Measurements from ENCODE around the gene IL2.

The IL2 gene

GRCh38 chr4:122458625-122459024, 2.1 kb upstream of the IL2 start:
- TF ChIP-seq CTCF (IDR thresholded peaks at IDR 0.05; ENCODE audit: low read depth, low read length) (no peak), EZH2phosphoT487 (IDR thresholded peaks at IDR 0.05; ENCODE audit: low read depth) (no peak)
- no peaks in the 10 kb centered on the region for H4K20me1 ChIP-seq (ENCODE audit: insufficient read depth, low read length)
- no peaks in the 10 kb centered on the region for H3K9me3 ChIP-seq (ENCODE audit: insufficient read depth, low read length)
- no peaks in the 10 kb centered on the region for H3K36me3 ChIP-seq (replicated peaks; ENCODE audit: low read depth, low read length)
- H3K27ac ChIP-seq (ENCODE audit: low read length), result peak overlapping the region; percentile 79
- H3K27me3 ChIP-seq (ENCODE audit: low read depth, low read length), result no peaks in the 10 kb centered on the region
- H3K4me3 ChIP-seq (ENCODE audit: low read length), result peak overlapping the region; percentile 73
- peak overlapping the region; percentile 67 for H3K9ac ChIP-seq (ENCODE audit: low read length)
- H2AFZ ChIP-seq (ENCODE audit: low read depth, low read length), result peak overlapping the region; percentile 79
- peak overlapping the region; percentile 93 for H3K4me2 ChIP-seq (ENCODE audit: low read length)
- H3K4me1 ChIP-seq (ENCODE audit: low read length), result peaks cover 49% of the 10 kb centered on the region
- H3K79me2 ChIP-seq (ENCODE audit: low read length), result no peaks in the 10 kb centered on the region

- no peak for TF ChIP-seq CTCF (IDR thresholded peaks at IDR 0.05; ENCODE audit: low read depth, low read length)
- TF ChIP-seq EZH2phosphoT487 (IDR thresholded peaks at IDR 0.05; ENCODE audit: low read depth), result no peak
- Histone ChIP-seq H3K4me2 (ENCODE audit: low read length) (peak overlapping the region; percentile 78), H3K27ac (ENCODE audit: low read length) (peak overlapping the region; percentile 83), H3K4me1 (ENCODE audit: low read length) (peaks cover 68% of the 10 kb centered on the region), H3K79me2 (ENCODE audit: low read length) (no peaks in the 10 kb centered on the region), H3K9me3 (ENCODE audit: insufficient read depth, low read length) (no peaks in the 10 kb centered on the region), H3K27me3 (ENCODE audit: low read depth, low read length) (no peaks in the 10 kb centered on the region), H3K4me3 (ENCODE audit: low read length) (peak overlapping the region; percentile 57), H2AFZ (ENCODE audit: low read depth, low read length) (peak overlapping the region; percentile 75), H4K20me1 (ENCODE audit: insufficient read depth, low read length) (no peaks in the 10 kb centered on the region), H3K9ac (ENCODE audit: low read length) (peak overlapping the region; percentile 53), H3K36me3 (replicated peaks; ENCODE audit: low read depth, low read length) (no peaks in the 10 kb centered on the region)
Measured at GRCh38 chr4:122453384-122453995, 3.0 kb downstream of the IL2 start.

DNA sequence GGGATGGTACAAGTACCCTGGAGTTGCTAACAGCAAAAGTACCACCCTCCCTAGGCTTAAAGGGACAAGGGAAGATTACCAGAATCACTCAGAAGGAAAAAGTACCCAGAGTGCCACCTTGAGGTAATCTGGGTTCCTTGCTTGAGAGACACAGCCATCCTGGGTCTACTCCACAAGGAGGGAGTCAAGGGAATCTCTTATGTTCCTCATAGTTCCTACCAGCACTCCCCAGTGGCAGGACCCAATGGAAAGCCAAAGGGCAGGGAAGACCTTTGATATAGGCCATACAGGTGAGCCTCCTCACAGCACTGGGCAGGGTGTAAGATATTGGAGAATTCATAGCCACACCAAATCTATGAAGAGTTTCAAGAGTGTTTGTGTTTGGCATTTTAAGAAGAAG, 5.7 kb downstream of the IL2 start:
- no peaks in the 10 kb centered on the region for H4K20me1 ChIP-seq (ENCODE audit: insufficient read depth, low read length)
- no peaks in the 10 kb centered on the region for H3K36me3 ChIP-seq (replicated peaks; ENCODE audit: low read depth, low read length)

DNA sequence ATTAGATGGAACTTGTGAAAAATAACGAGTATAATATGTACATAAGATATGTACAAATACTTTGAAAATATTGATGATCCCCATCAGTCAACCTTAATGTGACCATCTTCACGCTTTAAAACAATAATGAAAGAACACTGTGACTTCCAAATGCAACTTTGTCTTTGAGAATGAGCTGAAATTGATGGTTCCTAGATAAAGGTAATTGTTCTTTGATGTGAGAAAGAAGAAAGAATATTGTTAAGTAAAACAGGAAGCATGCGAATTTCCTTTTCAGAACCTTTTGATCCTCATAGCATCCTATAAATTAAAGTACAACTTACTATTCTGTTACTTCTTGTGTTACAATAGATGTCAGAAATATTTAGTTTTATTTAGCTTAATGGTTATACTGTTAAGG, 22.2 kb downstream of the IL2 start:
- Histone ChIP-seq H3K9ac (ENCODE audit: low read length) (no peak overlapping the region), H2AFZ (ENCODE audit: low read depth, low read length) (0 out of 2 replicates have a peak overlapping the region, but pooled peaks have one; percentile 5), H3K36me3 (replicated peaks; ENCODE audit: low read depth, low read length) (no peaks in the 10 kb centered on the region), H4K20me1 (ENCODE audit: insufficient read depth, low read length) (no peaks in the 10 kb centered on the region), H3K79me2 (ENCODE audit: low read length) (no peaks in the 10 kb centered on the region), H3K27me3 (ENCODE audit: low read depth, low read length) (no peaks in the 10 kb centered on the region), H3K27ac (ENCODE audit: low read length) (no peak overlapping the region), H3K4me2 (ENCODE audit: low read length) (no peak overlapping the region), H3K4me1 (ENCODE audit: low read length) (no peaks in the 10 kb centered on the region; the same call in 1 of the 2 replicates), H3K4me3 (ENCODE audit: low read length) (no peak overlapping the region), H3K9me3 (ENCODE audit: insufficient read depth, low read length) (no peaks in the 10 kb centered on the region)
- no peak for TF ChIP-seq EZH2phosphoT487 (IDR thresholded peaks at IDR 0.05; ENCODE audit: low read depth)
- no peak for TF ChIP-seq CTCF (IDR thresholded peaks at IDR 0.05; ENCODE audit: low read depth, low read length)

More for the DNA sequence above, 5.7 kb downstream of the IL2 start:
- Histone ChIP-seq H3K27ac (ENCODE audit: low read length) (no peak overlapping the region), H3K4me2 (ENCODE audit: low read length) (no peak overlapping the region), H3K27me3 (ENCODE audit: low read depth, low read length) (no peaks in the 10 kb centered on the region), H3K79me2 (ENCODE audit: low read length) (no peaks in the 10 kb centered on the region), H2AFZ (ENCODE audit: low read depth, low read length) (peak overlapping the region; percentile 47; the same call in 1 of the 2 replicates), H3K4me1 (ENCODE audit: low read length) (peaks cover 49% of the 10 kb centered on the region), H3K4me3 (ENCODE audit: low read length) (no peak overlapping the region), H3K9me3 (ENCODE audit: insufficient read depth, low read length) (no peaks in the 10 kb centered on the region), H3K9ac (ENCODE audit: low read length) (no peak overlapping the region)
- TF ChIP-seq EZH2phosphoT487 (IDR thresholded peaks at IDR 0.05; ENCODE audit: low read depth) (no peak), CTCF (IDR thresholded peaks at IDR 0.05; ENCODE audit: low read depth, low read length) (peak; percentile 85)

Data from OCI-LY3 (cell line).